Stomach (tissue), 4 donors: ENCODE data around the gene PCED1B.

Experiments
- POLR2A ChIP-seq, 4 donors: fragments of 450-650 bp; IDR thresholded peaks; one replicate each; pipeline ENCODE4 v1.6.1; 2016; ENCODE audit warnings: antibody characterized with exemption in 4 of 4, control low read depth in 2 of 4, mild to moderate bottlenecking in 1 of 4, moderate library complexity in 1 of 4
- TF ChIP-seq, protein P1 (sequence below), 7 experiments: fragments of 450-650 bp in 4 of 7; fragments of 200-600 bp in 3 of 7; sonication (generic) in 3 of 7; IDR thresholded peaks; one replicate each; pipeline ENCODE4 v1.5.1; 2016 to 2019; ENCODE audit warnings: antibody characterized with exemption in 7 of 7, control low read depth in 2 of 7, mild to moderate bottlenecking in 1 of 7

DNA sequence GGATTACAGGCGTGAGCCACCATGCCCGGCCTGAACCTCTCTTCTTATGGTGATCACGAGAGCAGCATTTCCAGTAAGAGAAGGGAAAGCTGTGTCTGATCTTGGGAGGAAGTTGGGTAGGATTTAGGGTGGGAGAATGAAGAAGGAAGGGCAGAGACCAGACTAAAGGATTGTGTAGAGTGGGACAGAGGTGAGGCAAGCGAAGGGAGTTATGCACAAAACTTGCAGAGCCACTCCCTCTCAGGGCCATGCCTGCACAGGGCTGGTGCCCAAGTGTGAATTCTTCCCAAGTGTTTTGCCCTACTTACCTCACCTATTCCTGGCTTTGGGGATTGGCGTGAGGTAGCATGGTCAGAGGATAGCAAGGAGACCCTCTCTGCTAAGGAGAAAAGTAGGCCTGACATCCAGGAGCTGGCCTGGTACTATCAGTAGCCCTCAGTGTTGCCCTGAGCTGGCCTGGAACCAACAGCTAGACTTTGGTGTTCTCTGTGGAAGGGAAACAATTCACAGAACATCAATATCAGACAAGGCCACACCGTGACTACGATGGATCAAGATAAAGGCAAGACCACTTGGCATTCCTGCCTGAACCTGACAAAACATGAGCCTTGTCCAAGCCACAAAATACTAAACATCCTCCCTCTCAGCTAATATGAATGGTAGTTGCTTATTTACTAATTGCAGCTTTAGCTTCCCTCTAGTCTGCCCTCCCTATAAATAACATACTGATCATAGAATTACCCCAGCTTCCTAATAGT, 201.3 kb downstream of the PCED1B start:
- TF ChIP-seq, protein P1, sequence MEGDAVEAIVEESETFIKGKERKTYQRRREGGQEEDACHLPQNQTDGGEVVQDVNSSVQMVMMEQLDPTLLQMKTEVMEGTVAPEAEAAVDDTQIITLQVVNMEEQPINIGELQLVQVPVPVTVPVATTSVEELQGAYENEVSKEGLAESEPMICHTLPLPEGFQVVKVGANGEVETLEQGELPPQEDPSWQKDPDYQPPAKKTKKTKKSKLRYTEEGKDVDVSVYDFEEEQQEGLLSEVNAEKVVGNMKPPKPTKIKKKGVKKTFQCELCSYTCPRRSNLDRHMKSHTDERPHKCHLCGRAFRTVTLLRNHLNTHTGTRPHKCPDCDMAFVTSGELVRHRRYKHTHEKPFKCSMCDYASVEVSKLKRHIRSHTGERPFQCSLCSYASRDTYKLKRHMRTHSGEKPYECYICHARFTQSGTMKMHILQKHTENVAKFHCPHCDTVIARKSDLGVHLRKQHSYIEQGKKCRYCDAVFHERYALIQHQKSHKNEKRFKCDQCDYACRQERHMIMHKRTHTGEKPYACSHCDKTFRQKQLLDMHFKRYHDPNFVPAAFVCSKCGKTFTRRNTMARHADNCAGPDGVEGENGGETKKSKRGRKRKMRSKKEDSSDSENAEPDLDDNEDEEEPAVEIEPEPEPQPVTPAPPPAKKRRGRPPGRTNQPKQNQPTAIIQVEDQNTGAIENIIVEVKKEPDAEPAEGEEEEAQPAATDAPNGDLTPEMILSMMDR (IDR thresholded peaks at IDR 0.05) = no peak
- no peak for TF ChIP-seq POLR2A (IDR thresholded peaks at IDR 0.05)
